Osteocyte (in vitro differentiated cells): ENCODE measurements around the gene TSPAN11. TPM values are rescaled to one million over a fixed set of nuclear protein-coding genes. Genes with fewer than 3 reads are reported as not detected.
A peak's percentile ranks its signal among the peaks of the same experiment; 100 is the strongest.

ENCODE experiments used
- DNase-seq: peaks from one replicate; pipeline ENCODE4 v3.0.0; 2021; ENCODE audit warnings: mixed read lengths; ENCODE audit not compliant: unreplicated experiment; ENCODE audit errors: extremely low spot score
- H3K27ac Mint-ChIP-seq: one replicate; pipeline ENCODE4 v1.8.0; 2021; ENCODE audit warnings: mild to moderate bottlenecking, mixed read lengths; ENCODE audit not compliant: unreplicated experiment
- H3K27me3 Mint-ChIP-seq: one replicate; pipeline ENCODE4 v1.8.0; 2021; ENCODE audit warnings: mixed read lengths; ENCODE audit not compliant: unreplicated experiment
- H3K36me3 Mint-ChIP-seq: one replicate; pipeline ENCODE4 v1.8.0; 2021; ENCODE audit warnings: mixed read lengths; ENCODE audit not compliant: unreplicated experiment
- H3K4me1 Mint-ChIP-seq: one replicate; pipeline ENCODE4 v1.8.0; 2021; ENCODE audit warnings: mixed read lengths; ENCODE audit not compliant: unreplicated experiment
- H3K4me3 Mint-ChIP-seq: one replicate; pipeline ENCODE4 v1.8.0; 2021; ENCODE audit warnings: mild to moderate bottlenecking, moderate library complexity, mixed read lengths; ENCODE audit not compliant: unreplicated experiment
- H3K9me3 Mint-ChIP-seq: one replicate; pipeline ENCODE4 v1.8.0; 2021; ENCODE audit warnings: mixed read lengths; ENCODE audit not compliant: unreplicated experiment
- CTCF ChIP-seq: fragments of 200-600 bp; sonication (generic); IDR thresholded peaks from 2 replicates; pipeline ENCODE4 v1.5.0; 2021; ENCODE audit warnings: antibody characterized with exemption, mild to moderate bottlenecking, moderate library complexity
- long read RNA-seq: library from polyadenylated mRNA; unstranded; transcript quantifications from one replicate; pipeline ENCODE4 v2.0.0, GENCODE V29; 2021
- total RNA-seq: library from RNA; stranded (reverse); gene quantifications from 2 replicates; pipeline ENCODE4 v1.2.1, GENCODE V29; 2021

TSPAN11 gene
- total RNA-seq = 8.4 and 9.2 TPM in 2 replicates
- long read RNA-seq, partial matches to known transcripts = 0 of 3 reads
- long read RNA-seq, other reads (novel, unspliced or antisense) = 2 of 3 reads

GRCh38 chr12:30926243-30927221 is at the start of gene TSPAN11:
TSPAN11 (plus strand) TSS chr12:30926748; CDS start chr12:30953992, 27,244 bp downstream.
- peak; percentile 20 for TF ChIP-seq CTCF
- Mint-ChIP-seq H3K4me1 (peaks cover 18% of the 10 kb centered on the region), H3K27me3 (peaks cover 3% of the 10 kb centered on the region), H3K4me3 (peak within 1 kb of the TSS; percentile 65), H3K9me3 (no peaks in the 10 kb centered on the region), H3K27ac (no peak within 1 kb of the TSS), H3K36me3 (no peaks in the 10 kb centered on the region)
- no peak for DNase-seq

- Mint-ChIP-seq H3K36me3 (no peaks in the 10 kb centered on the region), H3K4me1 (peaks cover 26% of the 10 kb centered on the region), H3K9me3 (no peaks in the 10 kb centered on the region), H3K27ac (no peak overlapping the region), H3K27me3 (peaks cover 47% of the 10 kb centered on the region), H3K4me3 (no peak overlapping the region)
- TF ChIP-seq CTCF = no peak
- no peak for DNase-seq
Measured at GRCh38 chr12:30877105-30877875, 49.3 kb upstream of the TSPAN11 start.

- Mint-ChIP-seq H3K36me3 (no peaks in the 10 kb centered on the region), H3K27ac (no peak overlapping the region), H3K27me3 (peaks cover 45% of the 10 kb centered on the region), H3K4me3 (no peak overlapping the region), H3K9me3 (no peaks in the 10 kb centered on the region), H3K4me1 (peaks cover 26% of the 10 kb centered on the region)
- no peak for DNase-seq
- TF ChIP-seq CTCF = no peak
Measured at GRCh38 chr12:30878024-30878423, 48.5 kb upstream of the TSPAN11 start.

GRCh38 chr12:30880061-30880460 is 46.5 kb upstream of the TSPAN11 start:
- no peaks in the 10 kb centered on the region for H3K9me3 Mint-ChIP-seq
- H3K36me3 Mint-ChIP-seq = no peaks in the 10 kb centered on the region
- DNase-seq = no peak
- peak overlapping the region; percentile 67 for H3K27ac Mint-ChIP-seq
- peaks cover 47% of the 10 kb centered on the region for H3K27me3 Mint-ChIP-seq
- H3K4me1 Mint-ChIP-seq = peaks cover 25% of the 10 kb centered on the region
- peak overlapping the region; percentile 43 for H3K4me3 Mint-ChIP-seq
- no peak for TF ChIP-seq CTCF
